ENCODE measurements around the gene NECTIN4. TPM values are rescaled to one million over a fixed set of nuclear protein-coding genes. Genes with fewer than 3 reads are reported as not detected.

Gene NECTIN4
- total RNA-seq, result 47.5 and 187 TPM in 2 replicates

GRCh38 chr1:161089251-161089924 lies at the start of gene NECTIN4:
Gene NECTIN4 (minus strand): TSS chr1:161089558. CDS start chr1:161089296, 262 bp downstream.

GRCh38 chr1:161132410-161133219 lies 43.3 kb upstream of the NECTIN4 start, which contains the start of gene DEDD:
Gene DEDD (minus strand): TSS chr1:161132667. CDS start chr1:161124462, 8,205 bp downstream.

GRCh38 chr1:161117759-161118581 lies 28.6 kb upstream of the NECTIN4 start, which contains the start of the genes NIT1 and PFDN2:
Gene NIT1 (plus strand): TSS chr1:161118105. CDS start chr1:161118177, 72 bp downstream.
Gene PFDN2 (minus strand): TSS chr1:161118037. CDS start chr1:161118026, 11 bp downstream.

GRCh38 chr1:161098210-161099068 lies 9.1 kb upstream of the NECTIN4 start, which contains the start of gene KLHDC9:
Gene KLHDC9 (plus strand): TSS chr1:161098361. CDS start chr1:161098536, 175 bp downstream.

GRCh38 chr1:161069731-161070270 lies 19.6 kb downstream of the NECTIN4 start, which contains the start of gene ARHGAP30:
Gene ARHGAP30 (minus strand): TSS chr1:161069891. CDS start chr1:161069624, 267 bp downstream.

GRCh38 chr1:161045736-161046604 lies 43.4 kb downstream of the NECTIN4 start, which contains the start of gene USF1:
Gene USF1 (minus strand): TSS chr1:161045977. CDS start chr1:161043275, 2,702 bp downstream.

DNA sequence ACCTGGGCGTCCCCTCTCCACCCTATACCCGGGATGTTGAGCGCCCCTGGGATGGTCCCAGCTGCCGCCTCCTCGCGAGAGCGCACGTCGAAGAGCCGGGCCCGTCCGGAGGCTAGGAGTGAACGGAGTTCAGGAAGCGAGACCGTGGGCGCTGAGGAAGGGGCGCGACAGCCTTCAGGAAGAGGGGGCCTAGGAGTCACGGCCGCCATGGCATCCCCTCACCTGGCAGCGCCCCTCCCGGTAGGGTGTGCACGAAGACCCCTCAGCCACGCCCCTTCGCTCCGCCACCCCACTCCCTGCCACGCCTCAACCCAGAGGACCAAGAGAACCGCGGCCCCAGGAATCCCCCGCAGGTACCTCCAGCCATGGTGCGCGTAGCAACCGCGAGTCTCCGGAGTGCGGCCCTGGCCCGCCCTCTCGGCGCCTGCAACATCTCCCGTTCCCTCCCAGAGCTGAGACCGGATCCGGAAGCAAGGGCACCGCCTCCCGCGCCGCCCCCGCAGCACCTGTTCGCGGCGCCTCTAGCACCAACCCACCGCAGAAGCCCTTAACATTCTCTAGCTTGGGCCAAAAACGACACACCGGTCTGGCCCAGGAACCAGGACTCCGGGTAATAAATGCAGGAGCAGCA lies 50.7 kb downstream of the NECTIN4 start, which contains the start of gene TSTD1:
TSTD1 (minus strand) TSS at position 442 of the 631 bp plus-strand sequence; CDS start at position 367, 75 bp downstream.

Small RNAs within 50 kb of the gene (small RNA-seq; reads per million reads assigned to genes)
- not detected for gene AL591806.2

Other genes starting within 250 kb of the NECTIN4 start
- not detected in 2 replicates for gene CD244, start 226.7 kb downstream of the NECTIN4 start, total RNA-seq
- gene ITLN1, start 204.4 kb downstream of the NECTIN4 start, total RNA-seq, result 0.79 TPM in 1 of 2 replicates, not detected in the other
- not detected in 2 replicates for gene ITLN2, start 134.7 kb downstream of the NECTIN4 start, total RNA-seq
- gene F11R, start 68.4 kb downstream of the NECTIN4 start, total RNA-seq, result 107 and 238 TPM in 2 replicates
- 57.7 and 112 TPM in 2 replicates for gene TSTD1, start 50.6 kb downstream of the NECTIN4 start, total RNA-seq
- gene USF1, start 43.6 kb downstream of the NECTIN4 start, total RNA-seq, result 69.6 and 112 TPM in 2 replicates
- 1.2 and 2.5 TPM in 2 replicates for gene ARHGAP30, start 19.7 kb downstream of the NECTIN4 start, total RNA-seq
- 2.4 and 3.5 TPM in 2 replicates for gene KLHDC9, start 8.8 kb upstream of the NECTIN4 start, total RNA-seq
- 14.6 and 17.7 TPM in 2 replicates for gene PFDN2, start 28.5 kb upstream of the NECTIN4 start, total RNA-seq
- gene NIT1, start 28.5 kb upstream of the NECTIN4 start, total RNA-seq, result 34.2 and 36.9 TPM in 2 replicates
- gene DEDD, start 43.1 kb upstream of the NECTIN4 start, total RNA-seq, result 40.0 and 45.1 TPM in 2 replicates
- gene UFC1, start 64.4 kb upstream of the NECTIN4 start, total RNA-seq, result 61.9 and 103 TPM in 2 replicates
- gene USP21, start 69.9 kb upstream of the NECTIN4 start, total RNA-seq, result 13.7 and 18.4 TPM in 2 replicates
- 13.8 and 16.9 TPM in 2 replicates for gene PPOX, start 76.9 kb upstream of the NECTIN4 start, total RNA-seq
- gene B4GALT3, start 87.9 kb upstream of the NECTIN4 start, total RNA-seq, result 23.6 and 43.4 TPM in 2 replicates
- under 0.01 TPM in 1 of 2 replicates, not detected in the other for gene ADAMTS4, start 109.5 kb upstream of the NECTIN4 start, total RNA-seq
- gene NDUFS2, start 112.8 kb upstream of the NECTIN4 start, total RNA-seq, result 72.1 and 83.2 TPM in 2 replicates
- gene FCER1G, start 125.7 kb upstream of the NECTIN4 start, total RNA-seq, result 0.39 and 0.65 TPM in 2 replicates
- not detected in 2 replicates for gene APOA2, start 134.1 kb upstream of the NECTIN4 start, total RNA-seq
- gene TOMM40L, start 136.5 kb upstream of the NECTIN4 start, total RNA-seq, result 5.5 and 11.5 TPM in 2 replicates
- not detected in 2 replicates for gene NR1I3, start 148.6 kb upstream of the NECTIN4 start, total RNA-seq
- gene PCP4L1, start 169.2 kb upstream of the NECTIN4 start, total RNA-seq, result not detected in 2 replicates
- 0.33 and 1.6 TPM in 2 replicates for gene MPZ, start 220.4 kb upstream of the NECTIN4 start, total RNA-seq
- gene SDHC, start 224.8 kb upstream of the NECTIN4 start, total RNA-seq, result 19.6 and 61.5 TPM in 2 replicates